ENCODE results near the gene CELF5. TPM values are rescaled to one million over a fixed set of nuclear protein-coding genes. Genes with fewer than 3 reads are reported as not detected.

Gene CELF5
- total RNA-seq, 6 experiments from 2014 or later: 0.07 to 1.6 (median 0.34) TPM

- Histone ChIP-seq H3K27ac (no peak overlapping the region), H3K9me3 (no peaks in the 10 kb centered on the region), H3K36me3 (no peaks in the 10 kb centered on the region), H3K27me3 (no peaks in the 10 kb centered on the region), H3K4me1 (peaks cover 0 to 6% (median 1%) of the 10 kb centered on the region in 4 donors), H3K4me3 (no peak overlapping the region)
- WGBS (ENCODE audit: insufficient coverage, low coverage, low lambda C conversion rate, missing lambda C conversion rate): 69% methylated on average over 3 of the region's 3 CpGs
- no peak for ATAC-seq
- DNase-seq: no peak
- TF ChIP-seq CTCF (IDR thresholded peaks at IDR 0.05): no peak
- TF ChIP-seq POLR2A (IDR thresholded peaks at IDR 0.05): no peak
- intact Hi-C loops (cut with DNase I): no loop called here
These were observed 78.3 kb downstream of the CELF5 start for GRCh38 chr19:3302755-3303154.

- H3K27me3 ChIP-seq: no peaks in the 10 kb centered on the region
- under 1% methylated on average over 20 of the region's 22 CpGs for WGBS (ENCODE audit: insufficient coverage, low coverage, low lambda C conversion rate, missing lambda C conversion rate)
- no peaks in the 10 kb centered on the region for H3K36me3 ChIP-seq
- TF ChIP-seq POLR2A (IDR thresholded peaks at IDR 0.05) (no peak), CTCF (IDR thresholded peaks at IDR 0.05) (peak; percentile 82 to 90 (median 86))
- intact Hi-C loops (cut with DNase I): no loop called here
- DNase-seq: peak; percentile 61 to 76 (median 67)
- peak; percentile 62 to 77 (median 68) for ATAC-seq
- no peak overlapping the region for H3K4me3 ChIP-seq
- peaks cover 0 to 5% (median 1%) of the 10 kb centered on the region in 4 donors for H3K4me1 ChIP-seq
- H3K9me3 ChIP-seq: no peaks in the 10 kb centered on the region
- no peak overlapping the region for H3K27ac ChIP-seq
These were observed 80.5 kb downstream of the CELF5 start for GRCh38 chr19:3304871-3305423.

GRCh38 chr19:3309724-3310123 lies 85.3 kb downstream of the CELF5 start:
- intact Hi-C loops (cut with DNase I): no loop called here

GRCh38 chr19:3310280-3310679 lies 85.8 kb downstream of the CELF5 start:
- H3K27me3 ChIP-seq: no peaks in the 10 kb centered on the region
- intact Hi-C loops (cut with DNase I): no loop called here
- no peaks in the 10 kb centered on the region for H3K4me1 ChIP-seq
- 69% methylated on average over 1 of the region's 1 CpG for WGBS (ENCODE audit: insufficient coverage, low coverage, low lambda C conversion rate, missing lambda C conversion rate)
- no peak overlapping the region for H3K4me3 ChIP-seq
- H3K36me3 ChIP-seq: no peaks in the 10 kb centered on the region
- H3K27ac ChIP-seq: no peak overlapping the region
- DNase-seq (no peak), ATAC-seq (no peak)
- no peak for TF ChIP-seq CTCF (IDR thresholded peaks at IDR 0.05)
- TF ChIP-seq POLR2A (IDR thresholded peaks at IDR 0.05): no peak
- H3K9me3 ChIP-seq: no peaks in the 10 kb centered on the region

More at GRCh38 chr19:3309724-3310123, 85.3 kb downstream of the CELF5 start:
- DNase-seq: no peak
- Histone ChIP-seq H3K36me3 (no peaks in the 10 kb centered on the region), H3K9me3 (no peaks in the 10 kb centered on the region), H3K4me1 (peaks cover 0 to 2% (median 0%) of the 10 kb centered on the region in 4 donors), H3K27me3 (no peaks in the 10 kb centered on the region), H3K27ac (no peak overlapping the region), H3K4me3 (no peak overlapping the region)
- no peak for TF ChIP-seq CTCF (IDR thresholded peaks at IDR 0.05)
- no peak for TF ChIP-seq POLR2A (IDR thresholded peaks at IDR 0.05)
- WGBS (ENCODE audit: insufficient coverage, low coverage, low lambda C conversion rate, missing lambda C conversion rate): 50% methylated on average over 1 of the region's 1 CpG
- no peak for ATAC-seq

- Histone ChIP-seq H3K4me1 (no peaks in the 10 kb centered on the region), H3K27me3 (no peaks in the 10 kb centered on the region), H3K27ac (no peak overlapping the region), H3K9me3 (no peaks in the 10 kb centered on the region), H3K36me3 (no peaks in the 10 kb centered on the region), H3K4me3 (no peak overlapping the region)
- DNase-seq: no peak
- ATAC-seq: no peak
- TF ChIP-seq POLR2A (IDR thresholded peaks at IDR 0.05) (no peak), CTCF (IDR thresholded peaks at IDR 0.05) (no peak)
- intact Hi-C loops (cut with DNase I): no loop called here
These were observed 86.2 kb downstream of the CELF5 start for GRCh38 chr19:3310711-3311110.

Data from right lobe of liver (tissue), 6 donors.